Endothelial cell of umbilical vein (primary cell): ENCODE measurements around the gene DIO1. TPM values are rescaled to one million over a fixed set of nuclear protein-coding genes. Genes with fewer than 3 reads are reported as not detected.

Source experiments
- BruUV-seq: library from RNA; stranded (reverse); fragments of 400-500 nt; replicated peaks from 2 replicates; lab custom pipeline; 2021; lab: Mats Ljungman, UMichigan
- CTCF ChIA-PET: fragments of 300-600, 350-600 bp; sonication (Branson Sonifier 250); formaldehyde crosslinking; loops from one replicate; lab custom pipeline; 2021; ENCODE audit warnings: antibody characterized with exemption, inconsistent platforms; lab: Charles Lee
- POLR2A ChIA-PET: fragments of 300-600, 350-600 bp; sonication (Branson Sonifier 250); formaldehyde crosslinking; loops from one replicate; lab custom pipeline; 2021; ENCODE audit warnings: antibody characterized with exemption, inconsistent platforms; lab: Charles Lee
- DNase-seq: peaks from one replicate; pipeline ENCODE4 v3.0.0-alpha.2; 2011; ENCODE audit warnings: low read depth, low spot score
- FAIRE-seq: peaks from 2 replicates; lab custom pipeline; 2011; peaks lifted over from hg19 to GRCh38; lab: Jason Lieb, UNC
- H2AFZ ChIP-seq: 2 replicates; pipeline ENCODE4 v1.6.0; 2012; ENCODE audit warnings: low read depth, low read length, control low read depth, inconsistent platforms
- H3K27ac ChIP-seq: 2 replicates; pipeline ENCODE4 v1.5.1; 2011; ENCODE audit warnings: low read depth, mild to moderate bottlenecking, control low read depth, low read length, moderate library complexity; ENCODE audit not compliant: insufficient read depth
- H3K27me3 ChIP-seq, 2 experiments: 2 replicates each; pipeline versions ENCODE4 v1.6.0 to v1.6.1; 2011; ENCODE audit warnings: low read length in 2 of 2, mixed read lengths in 1 of 2; ENCODE audit not compliant: control insufficient read depth in 2 of 2, insufficient read depth in 2 of 2
- H3K36me3 ChIP-seq, 2 experiments: 2 replicates in 1 of 2; 3 replicates in 1 of 2; pipeline ENCODE4 v1.5.1; 2011; ENCODE audit warnings: low read length in 2 of 2, mild to moderate bottlenecking in 1 of 2, moderate library complexity in 1 of 2; ENCODE audit not compliant: control insufficient read depth in 2 of 2, insufficient read depth in 2 of 2; ENCODE audit errors: extremely low read depth in 1 of 2
- H3K4me1 ChIP-seq: 3 replicates; pipeline ENCODE4 v1.5.1; 2011; ENCODE audit warnings: mild to moderate bottlenecking, low read length; ENCODE audit not compliant: control insufficient read depth, insufficient read depth; ENCODE audit errors: extremely low read depth
- H3K4me2 ChIP-seq: 2 replicates; pipeline ENCODE4 v1.6.1; 2011; ENCODE audit warnings: low read length, control low read depth, mixed read lengths; ENCODE audit not compliant: insufficient read depth
- H3K4me3 ChIP-seq, 3 experiments: fragments of 200-600 bp in 1 of 3; sonication (generic), shearing (Covaris generic) in 1 of 3; replicated peaks in 1 of 3; 2 replicates each; pipeline ENCODE4 v1.5.1; 2011 to 2016; ENCODE audit warnings: control low read depth in 3 of 3, low read length in 3 of 3, mild to moderate bottlenecking in 2 of 3, inconsistent platforms in 1 of 3, low read depth in 1 of 3, moderate library complexity in 1 of 3; ENCODE audit not compliant: insufficient read depth in 1 of 3
- H3K79me2 ChIP-seq: 2 replicates; pipeline ENCODE4 v1.6.0; 2012; ENCODE audit warnings: low read length, inconsistent platforms; ENCODE audit not compliant: control insufficient read depth, insufficient read depth
- H3K9ac ChIP-seq: replicated peaks from 2 replicates; pipeline ENCODE3; 2011; ENCODE audit warnings: low read length, control low read depth; ENCODE audit not compliant: insufficient read depth; ENCODE audit errors: extremely low read depth
- H3K9me1 ChIP-seq: replicated peaks from 3 replicates; pipeline ENCODE4 v1.6.0; 2011; ENCODE audit warnings: mild to moderate bottlenecking, low read length; ENCODE audit not compliant: control insufficient read depth, insufficient read depth; ENCODE audit errors: extremely low read depth
- H3K9me3 ChIP-seq: replicated peaks from 2 replicates; pipeline ENCODE4 v1.5.1; 2012; ENCODE audit warnings: low read length, inconsistent platforms; ENCODE audit not compliant: control insufficient read depth, insufficient read depth
- H4K20me1 ChIP-seq: replicated peaks from 2 replicates; pipeline ENCODE3; 2011; ENCODE audit warnings: mild to moderate bottlenecking, low read length; ENCODE audit not compliant: control insufficient read depth, insufficient read depth; ENCODE audit errors: extremely low read depth
- CTCF ChIP-seq, 2 donors: IDR thresholded peaks; 1 replicate in 1 of 2; 2 replicates in 1 of 2; pipeline ENCODE4 v1.5.1; 2011; ENCODE audit warnings: low read length in 2 of 2, mild to moderate bottlenecking in 2 of 2, moderate library complexity in 2 of 2, control low read depth in 1 of 2, inconsistent platforms in 1 of 2, low read depth in 1 of 2; ENCODE audit not compliant: insufficient read depth in 1 of 2; ENCODE audit errors: extremely low read depth in 1 of 2
- EZH2 ChIP-seq: IDR thresholded peaks from 2 replicates; pipeline ENCODE4 v1.6.1; 2012; ENCODE audit warnings: borderline replicate concordance, low read depth, mild to moderate bottlenecking, moderate library complexity, low read length, inconsistent platforms; ENCODE audit not compliant: severe bottlenecking
- FOS ChIP-seq: IDR thresholded peaks from 2 replicates; pipeline ENCODE4 v1.6.1; 2011; ENCODE audit warnings: mild to moderate bottlenecking, low read length, moderate library complexity, borderline replicate concordance; ENCODE audit not compliant: insufficient read depth
- GATA2 ChIP-seq: IDR thresholded peaks from 2 replicates; pipeline ENCODE4 v1.7.0; 2011; ENCODE audit warnings: low read depth, mild to moderate bottlenecking, moderate library complexity, mixed read lengths, low read length; ENCODE audit not compliant: insufficient read length, insufficient read depth
- JUN ChIP-seq: IDR thresholded peaks from 2 replicates; pipeline ENCODE4 v1.6.1; 2011; ENCODE audit warnings: borderline replicate concordance, low read depth; ENCODE audit not compliant: insufficient read length, insufficient read depth
- MAX ChIP-seq: IDR thresholded peaks from 2 replicates; pipeline ENCODE4 v1.6.1; 2011; ENCODE audit not compliant: insufficient read depth, insufficient read length
- MYC ChIP-seq: IDR thresholded peaks from one replicate; pipeline ENCODE4 v1.6.1; 2011; ENCODE audit warnings: mild to moderate bottlenecking, low read depth, low read length
- POLR2A ChIP-seq: IDR thresholded peaks from 2 replicates; pipeline ENCODE4 v1.6.1; 2012; ENCODE audit warnings: low read depth, mild to moderate bottlenecking, control low read depth, low read length
- POLR2AphosphoS5 ChIP-seq: IDR thresholded peaks from 2 replicates; pipeline ENCODE4 v1.6.1; 2012; ENCODE audit warnings: low read depth, mild to moderate bottlenecking, control low read depth, low read length, moderate library complexity; ENCODE audit not compliant: insufficient read depth
- dilution Hi-C: fragments of 300-500 bp; cut with MboI; formaldehyde crosslinking; loops from one replicate; pipeline ENCODE4 v1.15.0; 2019; ENCODE audit warnings: low sequenced_read_pairs; ENCODE audit not compliant: extremely low pct_ligation_motif_present
- intact Hi-C: fragments of 100-400 bp; cut with micrococcal nuclease; formaldehyde crosslinking; loops from one replicate; pipeline ENCODE4 v1.10.0; 2022
- polyA plus RNA-seq, 4 experiments: library from polyadenylated mRNA; depleted of rRNA in 3 of 4; stranded (reverse) in 3 of 4; unstranded in 1 of 4; fragments of >200 nt; gene quantifications; 2 replicates each; pipeline versions ENCODE4 v1.2.1 to v1.2.3, GENCODE V29; 2011 to 2012; ENCODE audit warnings: missing spikeins in 1 of 4
- total RNA-seq: library from RNA; stranded (reverse); gene quantifications from 2 replicates; pipeline ENCODE4 v1.2.3, GENCODE V29; 2021

The DIO1 gene
- total and polyA plus RNA-seq, 2 donors (not counting 3 experiments of a cell fraction or from before 2014, with no cell fraction given): not detected

DNA sequence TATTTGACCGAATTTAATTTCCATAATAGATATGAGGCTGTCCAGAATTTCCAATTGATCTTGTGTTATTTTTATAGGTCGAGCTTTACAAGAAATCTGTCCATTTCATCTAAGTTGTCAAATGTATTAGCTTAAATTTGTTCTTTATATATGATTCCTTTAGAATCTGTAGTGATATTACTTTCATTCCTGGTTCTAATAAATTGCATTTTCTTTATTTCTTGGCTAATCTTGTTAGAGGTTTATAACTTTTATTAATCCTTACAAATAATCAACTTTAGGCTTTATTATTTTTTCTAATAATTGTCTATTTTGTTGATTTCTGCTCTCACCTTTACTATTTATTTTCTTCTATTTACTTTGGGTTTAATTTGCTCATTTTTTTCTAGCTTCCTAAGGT, 37.5 kb downstream of the DIO1 start:
- H2AFZ ChIP-seq: no peak overlapping the region
- intact Hi-C loops: no loop called here
- FAIRE-seq: no peak
- no peaks in the 10 kb centered on the region for H3K27me3 ChIP-seq
- H3K4me3 ChIP-seq: no peak overlapping the region
- no peak overlapping the region for H3K27ac ChIP-seq
- no peaks in the 10 kb centered on the region for H4K20me1 ChIP-seq
- TF ChIP-seq CTCF (IDR thresholded peaks at IDR 0.05; ENCODE audit: extremely low read depth in 1 of 2, insufficient read depth in 1 of 2, low read depth in 1 of 2, low read length in 2 of 2): no peak
- no peak for TF ChIP-seq JUN
- TF ChIP-seq MYC: no peak
- TF ChIP-seq EZH2: no peak
- TF ChIP-seq GATA2: no peak
- TF ChIP-seq FOS: no peak
- no peak for TF ChIP-seq POLR2AphosphoS5
- TF ChIP-seq MAX: no peak
- no peak for TF ChIP-seq POLR2A
- no peak overlapping the region for H3K4me2 ChIP-seq
- POLR2A ChIA-PET: no interaction called here
- CTCF ChIA-PET: interaction anchor here (1.7 kb wide), 1 partner anchor 14 kb away, joined by 3 read pairs; the partner anchor contains the start of gene IFT25
- H3K9ac ChIP-seq: no peak overlapping the region
- no peaks in the 10 kb centered on the region for H3K9me1 ChIP-seq
- dilution Hi-C loops: no loop called here
- no TSS peak for BruUV-seq
- no peaks in the 10 kb centered on the region for H3K4me1 ChIP-seq
- no peak for DNase-seq
- H3K36me3 ChIP-seq: peaks cover 2 to 3% of the 10 kb centered on the region in 2 experiments
- H3K9me3 ChIP-seq: no peaks in the 10 kb centered on the region
- no peaks in the 10 kb centered on the region for H3K79me2 ChIP-seq
